Fibroblast of lung (primary cell): Measurements from ENCODE around the gene MATN1.
"Not testable (repeated sequence)": the region's sequence is repeated elsewhere in the genome, so short reads cannot be mapped to it uniquely, and the experiment has no call there.

Experiments
- CTCF ChIP-seq, 2 donors: IDR thresholded peaks in 1 of 2; conservative IDR thresholded peaks in 1 of 2; 1 replicate in 1 of 2; 2 replicates in 1 of 2; pipeline ENCODE4 v1.5.1; 2011 to 2012; ENCODE audit warnings: low read length in 2 of 2, control low read depth in 1 of 2, inconsistent platforms in 1 of 2, low read depth in 1 of 2, mild to moderate bottlenecking in 1 of 2
- EZH2 ChIP-seq: IDR thresholded peaks from 2 replicates; pipeline ENCODE4 v1.5.1; 2012; ENCODE audit warnings: low read length, control low read depth, mild to moderate bottlenecking; ENCODE audit errors: missing control alignments

DNA sequence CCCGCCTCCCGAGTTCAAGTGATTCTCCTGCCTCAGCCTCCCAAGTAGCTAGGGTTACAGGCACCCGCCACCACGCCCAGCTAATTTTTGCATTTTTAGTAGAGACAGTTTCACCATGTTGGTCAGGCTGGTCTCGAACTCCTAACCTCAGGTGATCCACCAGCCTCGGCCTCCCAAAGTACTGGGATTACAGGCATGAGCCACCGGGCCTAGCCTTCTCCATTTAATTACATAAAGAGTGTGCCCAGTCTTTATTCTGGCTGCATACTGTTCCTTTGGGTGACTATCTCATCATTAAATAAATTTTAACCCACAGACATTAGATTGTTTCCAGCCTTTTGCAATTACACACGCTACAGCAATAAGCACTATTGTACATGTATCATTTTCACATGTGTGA lies 43.6 kb upstream of the MATN1 start:
- TF ChIP-seq CTCF (conservative IDR thresholded peaks at IDR 0.05 in 1 of 2, IDR thresholded peaks at IDR 0.05 in 1 of 2; ENCODE audit: low read depth in 1 of 2, low read length in 2 of 2); EZH2: not testable (repeated sequence)
